SK-MEL-5 (cell line): ENCODE measurements around the gene STKLD1. TPM values are rescaled to one million over a fixed set of nuclear protein-coding genes. Genes with fewer than 3 reads are reported as not detected.
"Not testable (repeated sequence)": the region's sequence is repeated elsewhere in the genome, so short reads cannot be mapped to it uniquely, and the experiment has no call there.

ENCODE experiments used
- DNase-seq: peaks from one replicate; pipeline ENCODE4 v3.0.0-alpha.2; 2016; ENCODE audit warnings: low read depth, low spot score
- in situ Hi-C: cut with HindIII; loops from 2 replicates; pipeline ENCODE4 v1.10.0; 2016; ENCODE audit warnings: low sequenced_read_pairs, high pct_unique_total_duplicates, low pct_unique_long_range_greater_than_20kb
- total RNA-seq: library from RNA; depleted of rRNA; stranded (reverse); fragments of >200 nt; shearing (Covaris generic); gene quantifications from 2 replicates; pipeline ENCODE4 v1.2.3, GENCODE V29; 2014

Gene STKLD1
- total RNA-seq, 1 experiment from 2014 or later = 1.4 TPM

DNA sequence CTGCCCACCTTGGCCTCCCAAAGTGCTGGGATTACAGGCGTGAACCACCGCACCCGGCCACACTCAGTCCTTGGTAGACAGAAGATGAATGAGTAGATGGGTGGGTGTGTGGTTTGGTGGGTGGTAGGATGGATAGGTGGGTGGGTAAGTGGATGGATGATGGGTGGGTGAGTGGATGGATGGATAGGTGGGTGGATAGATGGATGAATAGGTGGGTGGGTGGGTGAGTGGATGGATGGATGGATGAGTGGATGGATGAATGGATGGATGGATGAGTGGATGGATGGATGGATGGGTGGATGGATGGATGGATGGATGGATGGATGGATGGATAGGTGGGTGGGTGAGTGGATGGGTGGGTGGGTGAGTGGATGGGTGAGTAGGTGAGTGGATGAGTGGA lies 16.1 kb downstream of the STKLD1 start:
- in situ Hi-C loops, DNase-seq: not testable (repeated sequence)

DNA sequence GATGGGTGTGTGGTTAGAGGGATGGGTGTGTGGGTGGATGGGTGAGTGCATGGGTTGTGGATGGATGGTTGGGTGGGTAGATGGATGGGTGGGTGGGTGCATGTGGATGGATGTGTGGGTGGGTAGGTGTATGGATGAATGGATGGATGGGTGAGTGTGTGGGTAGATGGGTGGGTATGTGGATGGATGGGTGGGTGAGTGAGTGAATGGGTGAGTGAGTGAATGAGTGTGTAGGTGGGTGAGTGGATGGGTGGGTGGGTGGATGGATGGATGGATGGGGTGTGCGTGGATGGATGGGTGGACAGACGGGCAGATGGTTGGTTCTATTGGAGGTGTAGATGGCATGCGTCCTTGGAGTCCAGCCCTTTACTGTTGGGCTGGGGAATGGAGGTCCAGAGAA lies 17.2 kb downstream of the STKLD1 start:
- in situ Hi-C loops = no loop called here
- DNase-seq = no peak

DNA sequence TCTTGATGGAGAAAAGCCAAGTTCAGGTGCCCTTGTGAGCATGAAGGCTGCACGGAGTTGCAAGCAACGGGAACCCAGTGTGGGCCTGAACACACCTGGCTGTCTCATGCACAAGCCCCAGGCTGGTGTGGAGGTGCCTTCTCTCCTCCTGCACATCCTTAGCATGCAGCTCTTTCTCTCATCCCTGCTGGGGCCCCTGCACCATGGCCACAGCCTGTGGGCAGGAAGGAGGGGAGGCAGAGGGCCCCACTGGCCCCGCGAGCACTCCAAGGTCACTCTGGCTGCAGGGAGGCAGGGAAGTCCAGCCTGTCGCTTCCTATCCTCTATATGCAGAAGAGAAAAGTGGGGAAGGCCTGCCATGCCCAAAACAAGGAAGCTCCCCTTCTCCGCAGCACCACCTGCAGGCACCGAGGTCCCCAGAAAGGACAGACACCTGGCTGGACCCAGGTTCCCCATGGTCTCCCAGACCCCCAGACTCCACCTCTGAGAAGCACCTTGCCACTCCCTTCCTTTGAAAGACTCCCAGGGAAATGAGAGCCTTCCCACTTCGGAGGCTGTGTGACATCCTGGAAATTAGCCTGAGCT lies 18.6 kb downstream of the STKLD1 start:
- in situ Hi-C loops = no loop called here
- DNase-seq = no peak

DNA sequence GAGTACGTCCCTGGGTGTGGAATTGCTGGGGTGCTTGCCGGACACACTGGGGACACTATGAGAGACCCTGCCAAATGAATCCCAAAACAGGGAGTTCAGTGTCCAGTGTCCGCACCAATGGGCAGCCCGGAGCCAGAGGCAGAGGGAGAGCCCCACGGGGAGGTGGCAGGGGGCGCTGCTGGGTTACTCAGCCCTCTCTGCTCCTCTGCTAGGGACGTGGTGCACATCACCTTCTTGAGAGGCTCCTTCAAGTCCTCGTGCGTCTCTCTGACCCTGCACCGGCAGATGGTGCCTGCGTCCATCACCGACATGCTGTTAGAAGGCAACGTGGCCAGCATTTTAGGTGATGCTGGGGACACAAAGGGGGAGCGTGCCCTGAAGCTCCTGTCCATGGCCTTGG lies 20.8 kb downstream of the STKLD1 start:
- DNase-seq = peak; percentile 54
- in situ Hi-C loops = no loop called here

DNA sequence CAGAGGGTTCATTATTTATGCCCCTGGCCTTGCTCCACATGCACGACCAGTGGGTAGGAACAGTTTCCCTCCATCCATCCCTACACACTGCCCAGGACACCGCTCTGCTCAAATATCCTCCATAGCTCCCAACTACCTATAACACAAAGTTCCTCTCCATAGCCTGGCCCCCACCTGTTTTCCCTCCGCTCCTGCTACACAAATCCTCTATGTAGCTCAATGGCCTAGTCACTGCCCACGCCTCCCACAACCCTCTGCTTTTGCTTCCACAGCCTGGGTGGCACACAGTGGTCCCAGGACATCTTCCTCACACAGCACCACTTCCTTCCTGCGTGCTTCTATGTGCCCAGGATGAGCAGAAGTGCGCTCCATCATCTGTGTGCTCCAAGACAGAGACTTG lies 21.2 kb downstream of the STKLD1 start:
- DNase-seq = no peak
- in situ Hi-C loops = no loop called here

DNA sequence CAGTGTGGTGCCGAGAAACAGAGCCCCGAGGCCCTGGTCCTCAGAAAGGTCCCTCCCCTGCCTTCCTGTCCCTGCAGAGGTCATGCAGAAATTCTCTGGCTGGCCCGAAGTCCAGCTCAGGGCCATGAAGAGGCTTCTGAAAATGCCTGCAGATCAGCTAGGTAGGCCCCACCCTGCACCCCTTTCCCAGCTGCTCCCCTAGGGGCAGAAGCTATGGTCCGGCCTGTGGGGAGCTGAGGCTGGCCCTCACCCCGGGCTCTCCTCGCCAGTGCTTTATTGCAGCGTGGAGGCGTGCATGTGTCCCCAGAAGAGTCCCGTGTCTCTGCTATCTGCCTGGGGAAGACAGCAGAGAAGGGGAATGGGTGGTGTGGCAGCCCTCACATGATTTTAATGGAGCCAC lies 21.7 kb downstream of the STKLD1 start:
- in situ Hi-C loops = no loop called here
- no peak for DNase-seq

DNA sequence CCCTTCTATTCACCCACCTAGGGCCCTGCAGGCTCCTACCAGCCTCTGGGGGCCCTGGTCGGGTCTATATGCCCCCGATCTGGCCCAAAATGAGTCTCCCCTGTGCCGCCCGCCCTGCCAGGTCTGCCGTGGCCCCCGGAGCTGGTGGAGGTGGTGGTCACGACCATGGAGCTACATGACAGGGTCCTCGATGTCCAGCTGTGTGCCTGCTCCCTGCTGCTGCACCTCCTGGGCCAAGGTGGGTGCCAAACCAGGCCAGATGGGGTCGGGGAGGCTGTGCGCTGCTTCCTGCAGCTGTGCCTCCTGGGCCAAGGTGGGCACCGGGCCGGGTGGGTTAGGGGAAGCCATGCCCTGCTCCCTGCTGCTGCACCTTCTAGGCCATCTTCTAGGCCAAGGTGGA lies 24.1 kb downstream of the STKLD1 start:
- in situ Hi-C loops = no loop called here

DNA sequence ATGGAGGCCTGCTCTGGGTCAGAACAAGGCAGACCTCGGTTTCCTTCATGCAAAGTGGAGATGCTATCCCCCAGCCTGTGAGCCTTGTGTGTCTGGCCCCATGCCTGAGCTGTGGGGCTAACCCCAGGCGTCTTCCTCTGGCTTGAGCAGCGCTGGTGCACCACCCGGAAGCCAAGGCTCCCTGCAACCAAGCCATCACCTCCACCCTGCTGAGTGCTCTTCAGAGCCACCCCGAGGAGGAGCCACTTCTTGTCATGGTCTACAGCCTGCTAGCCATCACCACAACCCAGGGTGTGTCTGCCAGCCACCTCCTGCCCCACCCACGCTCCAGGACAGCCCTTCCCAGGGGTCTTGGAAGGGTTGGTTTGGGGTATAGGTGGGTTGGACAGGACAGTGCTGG lies 25.4 kb downstream of the STKLD1 start:
- DNase-seq = no peak
- in situ Hi-C loops = no loop called here

More for the DNA sequence above, 24.1 kb downstream of the STKLD1 start:
- DNase-seq = no peak

DNA sequence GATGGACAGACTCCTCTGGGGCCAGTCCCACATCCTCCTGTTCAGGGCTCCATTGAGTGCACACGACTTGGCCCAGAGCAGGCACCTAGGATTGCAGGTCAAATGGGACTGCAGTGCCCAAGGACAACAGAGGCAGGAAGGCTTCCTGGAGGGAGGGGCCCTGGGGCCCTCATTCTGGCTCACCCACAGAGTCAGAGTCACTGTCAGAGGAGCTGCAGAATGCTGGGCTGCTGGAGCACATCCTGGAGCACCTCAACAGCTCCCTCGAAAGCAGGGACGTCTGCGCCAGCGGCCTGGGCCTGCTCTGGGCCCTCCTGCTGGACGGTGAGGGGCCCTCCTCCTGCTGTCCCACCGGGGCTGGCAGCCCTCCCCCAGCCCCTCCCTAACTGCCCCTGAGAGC lies 26.5 kb downstream of the STKLD1 start:
- in situ Hi-C loops = no loop called here

DNA sequence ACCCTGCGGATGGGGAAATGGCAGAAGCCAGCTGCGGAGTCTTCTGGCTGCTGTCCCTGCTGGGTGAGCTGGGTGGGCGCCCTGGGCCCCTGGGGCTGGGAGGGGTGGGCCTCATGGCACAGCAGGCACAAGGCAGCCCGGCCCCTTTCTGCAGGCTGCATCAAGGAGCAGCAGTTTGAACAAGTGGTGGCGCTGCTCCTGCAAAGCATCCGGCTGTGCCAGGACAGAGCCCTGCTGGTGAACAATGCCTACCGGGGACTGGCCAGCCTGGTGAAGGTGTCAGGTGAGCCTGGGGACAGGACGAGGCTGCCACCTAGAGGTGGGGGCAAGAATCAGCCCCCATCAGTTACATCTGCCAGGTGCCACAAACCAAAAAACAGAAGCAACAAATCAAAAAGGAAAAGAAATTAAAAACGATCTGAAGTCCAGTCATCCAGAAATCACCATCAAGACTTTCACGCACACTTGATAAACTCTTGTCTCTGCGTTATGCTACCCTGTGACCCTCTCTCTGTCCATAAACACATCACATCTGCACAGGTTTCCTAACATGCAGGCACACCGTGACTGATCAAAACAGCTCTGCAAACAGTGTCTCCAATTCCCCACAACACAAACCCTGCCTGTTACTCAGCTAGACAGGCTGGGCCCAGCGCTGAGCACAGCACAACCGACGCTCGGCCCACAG lies 27.7 kb downstream of the STKLD1 start:
- in situ Hi-C loops = no loop called here
- DNase-seq = peak; percentile 77

More for the DNA sequence above, 26.5 kb downstream of the STKLD1 start:
- DNase-seq = no peak

DNA sequence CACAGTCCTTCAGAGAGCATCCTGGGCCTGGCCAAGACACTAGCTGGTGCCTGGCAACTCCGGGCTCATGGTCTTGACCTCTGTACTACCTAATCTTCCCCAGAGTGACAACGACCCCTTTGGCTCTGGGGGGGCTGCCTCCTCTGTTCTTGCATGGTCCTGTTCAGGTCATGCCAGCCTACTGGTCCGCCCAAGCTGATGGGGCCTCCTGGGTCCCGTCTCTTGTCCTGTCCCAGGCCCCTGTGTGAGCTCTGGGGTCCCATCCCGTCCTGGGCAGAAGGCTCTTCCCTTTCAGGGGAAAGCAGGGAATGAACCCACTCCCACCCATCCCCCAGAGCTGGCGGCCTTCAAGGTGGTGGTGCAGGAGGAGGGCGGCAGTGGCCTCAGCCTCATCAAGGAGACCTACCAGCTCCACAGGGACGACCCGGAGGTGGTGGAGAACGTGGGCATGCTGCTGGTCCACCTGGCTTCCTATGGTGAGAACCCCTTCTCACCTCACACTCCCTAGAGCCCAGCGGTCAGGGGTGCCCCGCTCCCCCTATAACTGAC lies 28.4 kb downstream of the STKLD1 start:
- in situ Hi-C loops = no loop called here
- no peak for DNase-seq

DNA sequence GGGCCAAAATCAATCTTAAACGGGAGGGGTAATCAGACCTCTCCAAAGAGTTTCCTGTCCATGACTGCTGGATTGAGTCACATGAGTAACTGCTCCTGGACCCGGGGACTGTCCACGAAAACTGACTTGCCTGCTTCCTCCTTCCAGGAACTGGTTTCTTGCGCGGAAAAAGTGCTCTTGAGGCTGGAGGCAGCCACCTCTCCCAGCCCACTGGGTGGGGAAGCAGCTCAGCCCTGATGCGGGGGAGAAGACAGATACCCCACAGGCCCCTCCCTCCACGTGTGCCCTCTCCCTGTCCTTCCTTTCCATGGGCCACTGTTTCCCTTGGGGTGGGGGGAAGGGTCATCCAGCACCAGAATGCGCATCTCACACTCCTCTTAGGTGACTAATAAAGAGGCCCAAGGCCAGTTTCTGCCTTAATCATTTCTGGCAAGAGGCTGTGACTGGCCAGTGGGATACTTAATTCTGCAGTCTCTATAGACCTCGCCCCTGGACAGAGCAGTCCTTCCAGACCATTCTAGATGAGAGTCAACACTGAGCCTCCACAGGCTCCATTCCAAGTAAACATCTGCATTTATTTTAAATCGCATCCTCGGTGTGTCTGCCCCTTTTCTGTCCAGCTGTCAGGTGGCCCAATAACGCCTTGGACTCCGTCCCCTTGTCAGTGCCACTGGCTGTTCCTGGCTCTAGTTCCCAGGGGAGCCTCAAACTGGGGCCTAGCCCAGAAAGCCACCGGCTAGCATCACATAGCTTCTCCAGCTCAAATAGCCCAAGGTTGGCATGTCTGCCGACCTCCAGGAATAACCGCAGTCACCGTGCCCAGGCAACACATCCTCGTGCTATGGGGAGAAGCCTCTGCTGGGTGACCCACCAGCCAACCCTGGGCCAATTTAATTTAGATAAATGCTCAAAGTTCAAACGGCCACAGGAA lies 29.6 kb downstream of the STKLD1 start:
- in situ Hi-C loops = no loop called here

DNA sequence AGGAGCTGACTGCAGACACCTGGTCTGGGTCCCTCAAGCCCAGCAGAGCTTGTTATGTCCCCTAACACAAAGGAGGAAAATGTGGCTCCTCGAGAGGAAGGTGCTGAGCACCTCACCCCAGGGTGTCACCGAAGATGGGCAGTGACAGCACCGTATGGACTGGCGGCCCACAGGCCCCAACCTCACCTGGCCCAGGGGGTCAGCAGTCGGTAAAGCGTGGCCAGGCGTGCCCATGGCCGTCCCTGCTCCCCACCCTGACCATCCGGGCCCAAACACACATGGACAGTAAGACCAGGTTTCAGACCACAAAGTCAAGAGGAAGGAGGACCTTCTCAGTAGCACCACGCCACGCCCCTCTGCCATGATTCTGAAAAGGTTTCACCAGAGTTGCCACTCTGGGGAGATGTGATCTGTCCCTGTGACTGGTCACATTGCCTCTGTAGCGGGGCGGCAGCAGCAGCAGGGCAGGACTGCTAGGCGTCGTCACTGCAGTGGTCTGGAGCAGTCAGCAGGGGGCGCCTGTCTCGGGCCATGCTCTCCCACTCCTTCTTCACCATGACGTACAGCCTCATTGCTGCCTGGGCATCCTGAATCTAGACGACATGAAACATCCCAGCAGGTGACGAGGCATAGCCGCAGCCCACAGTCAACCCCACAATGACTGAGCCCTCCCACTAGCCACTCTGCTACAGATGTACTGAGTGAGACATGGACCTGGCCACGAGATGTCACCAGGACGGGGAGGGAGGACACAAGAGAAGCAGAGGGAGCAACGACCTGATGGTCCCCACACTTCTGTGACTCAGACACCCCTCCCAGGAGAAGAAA lies 30.5 kb downstream of the STKLD1 start:
- in situ Hi-C loops = no loop called here
- DNase-seq = peak; percentile 85

More for the DNA sequence above, 29.6 kb downstream of the STKLD1 start:
- DNase-seq = no peak

DNA sequence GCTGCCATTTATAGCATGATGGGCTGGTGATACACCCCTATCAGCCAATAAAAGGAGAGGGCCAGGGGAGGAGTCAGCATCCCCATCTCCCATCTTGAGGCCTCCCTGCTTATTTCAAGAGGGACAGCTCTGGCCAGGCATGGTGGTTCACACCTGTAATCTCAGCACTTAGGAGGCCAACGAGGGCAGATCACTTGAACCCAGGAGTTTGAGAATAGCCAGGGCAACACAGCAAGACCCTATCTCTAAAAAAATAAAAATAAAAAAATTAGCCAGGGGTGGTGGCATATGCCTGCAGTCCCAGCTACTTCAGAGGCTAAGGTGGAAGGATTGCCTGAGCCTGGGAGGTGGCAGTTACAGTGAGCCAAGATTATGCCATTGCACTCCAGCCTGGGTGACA lies 31.9 kb downstream of the STKLD1 start:
- in situ Hi-C loops = no loop called here
- DNase-seq = no peak

DNA sequence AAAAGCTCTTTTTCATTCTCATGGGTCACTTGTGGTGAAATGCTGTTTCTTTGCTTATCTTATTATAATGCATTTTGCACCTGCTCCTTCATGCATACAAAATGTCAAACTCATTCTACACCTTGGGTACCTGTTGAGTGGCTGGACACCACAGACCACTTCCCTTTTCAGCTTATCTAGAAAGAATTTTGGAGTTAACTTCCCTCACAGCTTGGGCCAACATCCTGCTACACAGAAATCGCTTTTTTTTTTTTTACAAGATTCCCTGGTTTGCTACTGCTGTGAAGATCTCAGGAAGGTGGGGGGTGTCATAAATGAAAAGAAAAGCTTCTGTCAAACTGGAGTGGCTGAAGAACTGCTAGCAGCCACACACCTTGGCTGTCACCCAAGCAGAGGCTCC lies 39.0 kb downstream of the STKLD1 start:
- DNase-seq = no peak
- in situ Hi-C loops = no loop called here

DNA sequence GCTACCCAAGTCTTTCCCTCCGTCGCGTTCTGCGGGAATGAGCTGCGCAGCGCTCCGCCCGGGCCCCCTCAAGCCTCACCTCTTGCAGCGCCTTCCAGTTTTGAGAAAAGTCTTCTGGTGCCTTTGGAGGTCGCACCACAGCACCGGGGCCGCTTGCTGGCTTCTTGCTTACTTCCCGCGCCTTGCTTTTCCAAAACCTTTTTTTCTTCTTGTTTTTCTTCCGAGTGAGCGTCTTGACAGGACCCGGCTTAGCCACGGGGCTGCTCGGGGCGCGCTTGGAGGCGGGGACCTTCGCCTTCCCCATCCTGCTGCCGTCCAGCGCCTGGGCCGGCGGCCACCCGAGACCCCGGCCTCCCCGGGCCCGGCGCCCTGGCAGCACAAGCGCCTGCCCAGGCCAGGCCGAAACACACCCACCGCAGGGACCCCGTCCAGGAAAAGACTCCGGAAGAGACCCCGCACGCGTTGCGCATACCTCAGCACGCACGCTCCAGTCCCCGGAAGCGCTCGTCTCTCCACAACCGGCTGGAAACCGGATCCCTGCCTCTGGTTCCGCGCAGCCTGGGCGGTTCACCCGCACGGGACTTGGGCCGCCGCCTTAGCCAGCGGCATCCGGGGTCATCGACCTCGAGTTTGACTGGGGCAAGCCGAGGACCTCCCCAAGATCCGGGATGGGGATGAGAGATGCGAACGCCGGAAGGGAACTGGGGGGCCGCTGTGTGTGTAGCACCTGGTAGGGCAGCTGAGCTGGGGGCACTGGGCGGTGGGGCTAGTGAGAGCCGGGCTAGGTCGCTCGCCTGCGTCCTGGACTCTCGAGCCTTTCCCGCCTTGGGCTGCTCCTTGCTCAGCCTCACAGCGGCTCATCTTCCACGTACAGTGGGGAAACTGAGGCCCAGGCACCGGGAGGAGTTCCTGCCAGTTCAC lies 41.6 kb downstream of the STKLD1 start, which contains the start of gene REXO4:
Gene REXO4 (minus strand): TSS at position 470 of the 921 bp plus-strand sequence. CDS start 166 bp downstream, at position 304.
- peak; percentile 84 for DNase-seq

More for the DNA sequence above, 41.6 kb downstream of the STKLD1 start, which contains the start of gene REXO4:
- in situ Hi-C loops = no loop called here
